ENCODE data around the gene TOPAZ1. TPM values are rescaled to one million over a fixed set of nuclear protein-coding genes. Genes with fewer than 3 reads are reported as not detected.

Gene TOPAZ1
- total RNA-seq, result not detected

DNA sequence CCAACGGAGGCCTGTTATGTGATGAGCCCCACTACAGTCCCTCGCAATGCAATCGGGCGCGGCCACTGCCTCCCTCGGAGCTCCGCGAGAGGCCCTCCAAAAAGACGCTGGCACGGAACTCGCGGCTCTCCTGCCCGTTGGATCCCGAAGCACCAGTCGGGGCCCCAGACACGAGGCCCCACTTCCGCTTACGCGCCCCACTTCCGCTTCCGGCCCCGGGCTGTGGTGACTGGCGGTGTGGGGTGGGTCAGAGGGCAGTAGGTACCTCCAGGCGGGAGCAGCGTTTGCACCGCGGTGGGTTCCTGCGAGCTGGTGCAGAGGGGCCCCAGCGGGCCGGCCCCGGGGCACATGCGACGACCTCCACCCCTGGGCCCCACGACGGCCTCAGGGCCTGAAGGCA, at the start of gene TOPAZ1:
TSS of gene TOPAZ1 (plus strand) at position 181 of the 400 bp plus-strand sequence. CDS start at position 349, 168 bp downstream.
- peaks cover 17% of the 10 kb centered on the region for H3K27me3 Mint-ChIP-seq (ENCODE audit: low read depth)
- ATAC-seq, result no peak
- H3K9me3 Mint-ChIP-seq (ENCODE audit: insufficient read depth), result no peaks in the 10 kb centered on the region
- H3K36me3 Mint-ChIP-seq (ENCODE audit: low read depth), result no peaks in the 10 kb centered on the region
- ChIA-PET POLR2A (no interaction called here), CTCF (no interaction called here)
- H3K27ac Mint-ChIP-seq, result no peak within 1 kb of the TSS
- DNase-seq, result no peak
- no peak within 1 kb of the TSS for H3K4me3 Mint-ChIP-seq
- no peaks in the 10 kb centered on the region for H3K4me1 Mint-ChIP-seq (ENCODE audit: low read depth)

DNA sequence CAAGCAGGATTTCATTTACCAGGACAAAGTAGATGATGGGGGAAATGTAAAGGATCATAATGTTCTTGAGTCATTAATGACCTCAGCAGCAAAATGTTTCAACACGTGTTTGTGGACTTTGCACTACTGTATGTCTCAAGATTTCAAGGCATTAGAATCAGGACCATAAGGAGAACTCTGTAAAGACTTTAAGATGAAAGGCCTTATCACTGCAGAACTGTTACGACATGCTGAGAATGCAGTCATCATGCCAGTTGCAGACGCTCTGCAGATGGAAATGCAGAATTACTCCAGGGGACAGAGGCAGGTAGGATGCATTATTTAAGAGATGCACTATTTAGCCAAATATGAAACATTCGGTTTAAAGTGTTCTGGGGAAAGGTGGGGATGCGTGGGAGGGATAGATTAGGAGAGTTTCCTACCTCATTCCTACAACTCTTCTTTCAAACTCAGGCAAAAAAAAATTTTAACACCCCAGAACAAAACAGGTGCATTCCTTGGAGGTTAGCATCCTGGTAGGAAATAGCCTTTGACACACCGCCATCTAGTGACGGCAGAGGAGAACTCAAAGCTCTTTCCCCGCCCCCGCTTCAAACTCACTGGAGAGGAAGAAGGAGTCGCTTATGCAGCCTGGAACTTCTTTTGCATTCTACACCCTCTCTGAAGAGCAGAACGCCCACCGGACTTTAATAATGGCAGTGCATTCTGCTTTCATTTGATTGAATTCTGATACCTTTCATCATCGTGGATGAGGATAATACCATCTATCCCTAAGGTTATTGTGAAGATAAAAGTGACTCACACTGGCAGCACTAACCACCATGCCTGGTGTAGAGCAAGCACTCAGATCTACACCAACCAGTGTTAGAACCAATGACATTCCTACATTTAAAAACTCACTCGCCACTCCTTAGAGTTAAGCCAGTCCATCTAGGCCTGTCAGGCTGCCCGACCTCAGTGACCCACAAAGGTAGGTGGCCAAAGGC, 43.1 kb upstream of the TOPAZ1 start:
- Mint-ChIP-seq H3K27me3 (ENCODE audit: low read depth) (peaks cover 19% of the 10 kb centered on the region), H3K4me1 (ENCODE audit: low read depth) (peaks cover 2% of the 10 kb centered on the region)

GRCh38 chr3:44206261-44206660, 35.4 kb upstream of the TOPAZ1 start:
- ChIA-PET POLR2A (no interaction called here), CTCF (interaction anchor here (0.7 to 1.3 kb wide), 2 partner anchors 8 to 351 kb away, joined by 3 to 5 read pairs; no protein-coding TSS in a partner anchor)
- H3K4me3 Mint-ChIP-seq, result no peak overlapping the region
- H3K4me1 Mint-ChIP-seq (ENCODE audit: low read depth), result peaks cover 18% of the 10 kb centered on the region
- no peaks in the 10 kb centered on the region for H3K9me3 Mint-ChIP-seq (ENCODE audit: insufficient read depth)
- ATAC-seq (no peak), DNase-seq (no peak)
- no peaks in the 10 kb centered on the region for H3K36me3 Mint-ChIP-seq (ENCODE audit: low read depth)
- peaks cover 34% of the 10 kb centered on the region for H3K27me3 Mint-ChIP-seq (ENCODE audit: low read depth)
- no peak overlapping the region for H3K27ac Mint-ChIP-seq

More for the DNA sequence above, 43.1 kb upstream of the TOPAZ1 start:
- H3K27ac Mint-ChIP-seq, result no peak overlapping the region
- CTCF ChIA-PET, result interaction anchor here (0.7 to 2.8 kb wide), 28 partner anchors 8 to 654 kb away, joined by 3 to 14 read pairs (median 4); no protein-coding TSS in a partner anchor
- no peaks in the 10 kb centered on the region for H3K36me3 Mint-ChIP-seq (ENCODE audit: low read depth)
- H3K9me3 Mint-ChIP-seq (ENCODE audit: insufficient read depth), result no peaks in the 10 kb centered on the region
- POLR2A ChIA-PET, result no interaction called here
- DNase-seq (peak; percentile 82), ATAC-seq (peak; percentile 71)
- H3K4me3 Mint-ChIP-seq, result no peak overlapping the region

DNA sequence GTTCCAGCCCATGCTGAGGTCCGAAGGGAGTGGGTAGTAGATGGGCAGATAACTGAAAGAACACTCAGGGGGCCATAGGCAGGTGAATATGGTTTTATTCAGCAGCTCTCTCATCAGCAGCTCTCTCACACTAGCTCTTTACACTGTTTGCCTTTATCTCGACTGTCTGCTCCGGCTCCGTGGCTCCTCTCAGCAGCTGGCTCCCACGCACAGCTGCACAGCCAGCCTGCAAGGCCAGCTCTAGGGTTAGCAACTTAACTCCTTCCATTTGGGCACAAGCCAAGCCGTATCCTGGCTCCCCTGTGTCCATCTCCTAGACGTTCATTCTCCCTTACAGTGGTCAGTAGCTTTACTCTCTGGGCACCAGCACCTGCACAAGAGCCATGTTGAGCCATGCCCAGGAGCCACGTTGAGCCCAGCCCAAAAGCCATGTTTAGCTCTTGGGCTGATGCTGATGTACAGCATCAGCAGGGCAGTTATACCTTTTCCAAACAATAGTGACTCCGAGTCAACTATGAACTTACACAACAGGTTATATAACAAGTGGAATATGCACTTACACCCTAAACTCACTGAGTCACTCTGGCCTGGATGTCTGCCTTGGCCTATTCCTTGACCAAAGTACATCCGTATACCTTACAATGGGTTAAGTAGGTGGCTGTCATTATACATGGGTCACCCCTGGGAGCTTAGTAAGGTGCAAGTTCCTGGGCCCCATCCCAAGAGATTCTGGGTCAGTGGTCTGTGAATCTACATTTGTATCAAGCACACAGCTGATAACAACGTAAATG, 34.6 kb upstream of the TOPAZ1 start:
- H3K27me3 Mint-ChIP-seq (ENCODE audit: low read depth), result peaks cover 38% of the 10 kb centered on the region
- H3K9me3 Mint-ChIP-seq (ENCODE audit: insufficient read depth), result no peaks in the 10 kb centered on the region
- no peak overlapping the region for H3K4me3 Mint-ChIP-seq

DNA sequence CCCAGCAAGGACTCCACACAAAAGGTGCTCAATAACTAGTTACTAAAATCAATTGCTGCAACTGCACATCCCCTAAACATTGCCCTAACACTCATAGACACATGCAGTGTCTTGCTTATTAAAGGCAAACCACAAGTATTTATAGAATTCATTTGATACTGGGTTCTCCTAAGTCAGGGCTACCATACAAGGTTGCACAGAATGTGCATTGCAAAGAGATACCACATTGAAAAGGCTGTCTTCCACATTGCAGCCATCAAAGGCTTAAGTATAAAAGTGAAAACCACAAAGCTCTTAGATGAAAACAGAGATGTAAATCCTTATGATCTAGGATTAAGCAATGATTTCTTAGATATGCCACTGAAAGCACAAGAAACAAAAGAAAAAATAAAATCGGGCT, 33.6 kb upstream of the TOPAZ1 start:
- Mint-ChIP-seq H3K4me3 (peak overlapping the region; percentile 23), H3K27me3 (ENCODE audit: low read depth) (peaks cover 39% of the 10 kb centered on the region), H3K27ac (no peak overlapping the region), H3K4me1 (ENCODE audit: low read depth) (peaks cover 18% of the 10 kb centered on the region), H3K9me3 (ENCODE audit: insufficient read depth) (no peaks in the 10 kb centered on the region), H3K36me3 (ENCODE audit: low read depth) (no peaks in the 10 kb centered on the region)
- CTCF ChIA-PET, result interaction anchor here (1.7 kb wide), 1 partner anchor 9 kb away, joined by 4 read pairs; no protein-coding TSS in a partner anchor
- POLR2A ChIA-PET, result no interaction called here
- peak; percentile 81 for ATAC-seq
- DNase-seq, result no peak

More for the DNA sequence above, 34.6 kb upstream of the TOPAZ1 start:
- ChIA-PET CTCF (interaction anchor here (0.7 to 1.3 kb wide), 2 partner anchors 8 to 351 kb away, joined by 3 to 5 read pairs; no protein-coding TSS in a partner anchor), POLR2A (no interaction called here)
- ATAC-seq (no peak), DNase-seq (no peak)
- Mint-ChIP-seq H3K27ac (no peak overlapping the region), H3K4me1 (ENCODE audit: low read depth) (peaks cover 18% of the 10 kb centered on the region), H3K36me3 (ENCODE audit: low read depth) (no peaks in the 10 kb centered on the region)

DNA sequence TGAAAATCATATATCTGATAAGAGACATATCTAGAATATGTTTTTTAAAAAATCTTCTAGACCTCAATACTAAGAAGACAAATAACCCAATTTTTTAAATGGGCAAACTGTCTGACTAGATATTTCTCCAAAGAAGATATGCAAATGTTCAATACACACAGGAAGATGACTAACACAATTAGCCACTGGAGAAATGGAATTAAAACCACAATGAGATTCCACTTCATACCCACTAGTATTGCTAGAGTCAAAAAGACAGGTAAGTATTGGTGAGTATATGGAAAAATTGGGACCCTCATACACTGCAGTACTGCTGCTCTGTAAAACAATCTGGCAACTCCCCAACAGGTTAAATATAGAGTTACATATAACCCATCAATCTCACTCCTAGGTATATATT, 33.1 kb upstream of the TOPAZ1 start:
- Mint-ChIP-seq H3K36me3 (ENCODE audit: low read depth) (no peaks in the 10 kb centered on the region), H3K9me3 (ENCODE audit: insufficient read depth) (no peaks in the 10 kb centered on the region), H3K27ac (no peak overlapping the region), H3K4me1 (ENCODE audit: low read depth) (peaks cover 18% of the 10 kb centered on the region), H3K27me3 (ENCODE audit: low read depth) (peaks cover 37% of the 10 kb centered on the region), H3K4me3 (no peak overlapping the region)
- DNase-seq (no peak), ATAC-seq (no peak)
- POLR2A ChIA-PET, result no interaction called here
- CTCF ChIA-PET, result interaction anchor here (1.7 kb wide), 1 partner anchor 10 kb away, joined by 4 read pairs; no protein-coding TSS in a partner anchor

- H3K36me3 Mint-ChIP-seq (ENCODE audit: low read depth), result no peaks in the 10 kb centered on the region
- no peak for DNase-seq
- no peak overlapping the region for H3K27ac Mint-ChIP-seq
- ATAC-seq, result no peak
- H3K4me3 Mint-ChIP-seq, result no peak overlapping the region
- no peaks in the 10 kb centered on the region for H3K9me3 Mint-ChIP-seq (ENCODE audit: insufficient read depth)
- peaks cover 42% of the 10 kb centered on the region for H3K27me3 Mint-ChIP-seq (ENCODE audit: low read depth)
- H3K4me1 Mint-ChIP-seq (ENCODE audit: low read depth), result peaks cover 18% of the 10 kb centered on the region
- CTCF ChIA-PET, result interaction anchor here (0.9 to 1.1 kb wide), 2 partner anchors 12 to 26 kb away, joined by 4 to 7 read pairs; no protein-coding TSS in a partner anchor
- POLR2A ChIA-PET, result no interaction called here
These were observed 30.7 kb upstream of the TOPAZ1 start for GRCh38 chr3:44210967-44211366.

- DNase-seq (no peak), ATAC-seq (no peak)
- Mint-ChIP-seq H3K27ac (no peak overlapping the region), H3K4me1 (ENCODE audit: low read depth) (no peaks in the 10 kb centered on the region), H3K27me3 (ENCODE audit: low read depth) (peaks cover 43% of the 10 kb centered on the region), H3K9me3 (ENCODE audit: insufficient read depth) (no peaks in the 10 kb centered on the region), H3K36me3 (ENCODE audit: low read depth) (no peaks in the 10 kb centered on the region), H3K4me3 (no peak overlapping the region)
- ChIA-PET POLR2A (no interaction called here), CTCF (interaction anchor here (0.7 to 1.0 kb wide), 2 partner anchors 13 to 23 kb away, joined by 3 to 4 read pairs; no protein-coding TSS in a partner anchor)
These were observed 19.3 kb upstream of the TOPAZ1 start for GRCh38 chr3:44222337-44222736.

- H3K4me3 Mint-ChIP-seq, result no peak overlapping the region
- ChIA-PET CTCF (interaction anchor here (0.7 to 1.0 kb wide), 2 partner anchors 12 to 24 kb away, joined by 3 to 4 read pairs; no protein-coding TSS in a partner anchor), POLR2A (no interaction called here)
- no peak for DNase-seq
- H3K4me1 Mint-ChIP-seq (ENCODE audit: low read depth), result no peaks in the 10 kb centered on the region
- no peak for ATAC-seq
- no peak overlapping the region for H3K27ac Mint-ChIP-seq
- H3K9me3 Mint-ChIP-seq (ENCODE audit: insufficient read depth), result no peaks in the 10 kb centered on the region
- H3K27me3 Mint-ChIP-seq (ENCODE audit: low read depth), result peaks cover 37% of the 10 kb centered on the region
- H3K36me3 Mint-ChIP-seq (ENCODE audit: low read depth), result no peaks in the 10 kb centered on the region
These were observed 18.4 kb upstream of the TOPAZ1 start for GRCh38 chr3:44223299-44223698.

GRCh38 chr3:44224131-44224530, 17.6 kb upstream of the TOPAZ1 start:
- ChIA-PET POLR2A (no interaction called here), CTCF (interaction anchor here (1.6 kb wide), 1 partner anchor 11 kb away, joined by 7 read pairs; no protein-coding TSS in a partner anchor)
- no peak for ATAC-seq
- DNase-seq, result no peak
- Mint-ChIP-seq H3K9me3 (ENCODE audit: insufficient read depth) (no peaks in the 10 kb centered on the region), H3K27me3 (ENCODE audit: low read depth) (peaks cover 34% of the 10 kb centered on the region), H3K36me3 (ENCODE audit: low read depth) (no peaks in the 10 kb centered on the region), H3K4me3 (no peak overlapping the region), H3K4me1 (ENCODE audit: low read depth) (no peaks in the 10 kb centered on the region), H3K27ac (no peak overlapping the region)

GRCh38 chr3:44226573-44226972, 15.1 kb upstream of the TOPAZ1 start:
- ATAC-seq (no peak), DNase-seq (no peak)
- ChIA-PET POLR2A (no interaction called here), CTCF (no interaction called here)
- Mint-ChIP-seq H3K9me3 (ENCODE audit: insufficient read depth) (no peaks in the 10 kb centered on the region), H3K4me1 (ENCODE audit: low read depth) (no peaks in the 10 kb centered on the region), H3K36me3 (ENCODE audit: low read depth) (no peaks in the 10 kb centered on the region), H3K27me3 (ENCODE audit: low read depth) (peaks cover 28% of the 10 kb centered on the region), H3K27ac (no peak overlapping the region), H3K4me3 (no peak overlapping the region)
